ENCODE results near the gene CRHR1. TPM values are rescaled to one million over a fixed set of nuclear protein-coding genes. Genes with fewer than 3 reads are reported as not detected.
"Not testable (repeated sequence)": the region's sequence is repeated elsewhere in the genome, so short reads cannot be mapped to it uniquely, and the experiment has no call there.

Gene CRHR1
- total RNA-seq, 2 experiments from 2014 or later: not detected

DNA sequence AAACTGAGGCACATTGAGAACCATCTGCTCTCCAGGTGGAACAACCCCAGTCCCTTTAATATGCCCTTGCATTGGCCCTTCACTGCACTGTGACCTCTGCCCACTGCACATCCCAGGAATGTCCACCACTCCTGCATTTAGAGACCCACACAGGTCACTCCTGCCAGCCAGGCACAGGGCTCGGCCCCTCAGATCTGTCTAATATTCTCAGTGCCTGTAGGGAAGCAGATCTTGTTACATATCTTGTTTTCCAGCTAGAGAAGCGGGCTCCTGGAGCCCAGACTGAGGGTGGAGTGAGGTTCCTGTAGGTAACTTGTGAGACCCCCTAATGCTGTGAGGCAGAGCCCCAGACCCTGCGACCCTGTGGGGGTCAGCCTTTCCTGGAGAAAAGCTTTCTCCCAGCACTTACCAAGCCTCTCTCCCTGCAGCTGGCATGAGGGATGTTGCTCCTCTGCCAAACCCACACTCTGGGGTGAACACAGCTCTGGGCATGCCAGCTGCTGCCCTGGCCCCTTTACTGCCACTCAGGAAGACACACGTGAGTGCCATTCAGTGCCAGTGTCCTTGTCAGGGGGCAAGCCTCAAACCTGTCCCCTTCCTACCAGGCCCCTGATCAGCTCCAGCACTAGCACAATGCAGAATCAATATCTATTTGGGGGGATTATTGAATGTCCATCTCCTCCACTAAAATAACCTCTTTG lies 40.3 kb upstream of the CRHR1 start:
- peaks cover 26% of the 10 kb centered on the region for H3K27me3 Mint-ChIP-seq
- no peaks in the 10 kb centered on the region for H3K36me3 Mint-ChIP-seq (ENCODE audit: low read depth)
- peaks cover 3% of the 10 kb centered on the region in 2 experiments for H3K27me3 ChIP-seq (ENCODE audit: control insufficient read depth in 1 of 2, insufficient read depth in 2 of 2, low read length in 2 of 2)
- DNase-seq: no peak
- ChIA-PET CTCF (no interaction called here), POLR2A (no interaction called here)
- no peak overlapping the region for H3K27ac ChIP-seq (ENCODE audit: low read depth in 1 of 2, low read length in 2 of 2)
- no peaks in the 10 kb centered on the region for H3K36me3 ChIP-seq (ENCODE audit: insufficient read depth, low read length)
- no peak overlapping the region for H3K27ac Mint-ChIP-seq
- H3K4me1 Mint-ChIP-seq (ENCODE audit: low read depth): no peaks in the 10 kb centered on the region
- H3K4me3 ChIP-seq (ENCODE audit: low read length): no peak overlapping the region
- H3K9me3 Mint-ChIP-seq: no peaks in the 10 kb centered on the region
- H3K4me1 ChIP-seq (ENCODE audit: insufficient read depth, low read length): no peaks in the 10 kb centered on the region
- ATAC-seq (ENCODE audit: poor library complexity): no peak
- peaks cover 0 to 5% of the 10 kb centered on the region in 2 experiments for H3K9me3 ChIP-seq (ENCODE audit: control insufficient read depth in 1 of 2, insufficient read depth in 1 of 2, low read length in 2 of 2)
- no peak for TF ChIP-seq CTCF (IDR thresholded peaks at IDR 0.05)
- H3K4me3 Mint-ChIP-seq: no peak overlapping the region
- intact Hi-C loops (cut with DNase I, micrococcal nuclease): no loop called here

GRCh38 chr17:45744826-45745225 lies 39.3 kb upstream of the CRHR1 start:
- POLR2A ChIA-PET; H3K9me3 ChIP-seq (ENCODE audit: control insufficient read depth in 1 of 2, insufficient read depth in 1 of 2, low read length in 2 of 2); ATAC-seq (ENCODE audit: poor library complexity); H3K4me3 Mint-ChIP-seq; H3K27ac Mint-ChIP-seq; DNase-seq; H3K9me3 Mint-ChIP-seq; H3K27me3 ChIP-seq (ENCODE audit: control insufficient read depth in 1 of 2, insufficient read depth in 2 of 2, low read length in 2 of 2); intact Hi-C loops (cut with DNase I, micrococcal nuclease); H3K36me3 ChIP-seq (ENCODE audit: insufficient read depth, low read length); H3K27ac ChIP-seq (ENCODE audit: low read depth in 1 of 2, low read length in 2 of 2); H3K4me1 Mint-ChIP-seq (ENCODE audit: low read depth); H3K36me3 Mint-ChIP-seq (ENCODE audit: low read depth); H3K4me3 ChIP-seq (ENCODE audit: low read length); H3K4me1 ChIP-seq (ENCODE audit: insufficient read depth, low read length); CTCF ChIA-PET: not testable (repeated sequence)
- H3K27me3 Mint-ChIP-seq: peaks cover 30% of the 10 kb centered on the region

- TF ChIP-seq CTCF (IDR thresholded peaks at IDR 0.05): no peak
- no peaks in the 10 kb centered on the region for H3K9me3 ChIP-seq (ENCODE audit: control insufficient read depth in 1 of 2, insufficient read depth in 1 of 2, low read length in 2 of 2)
- no peaks in the 10 kb centered on the region for H3K9me3 Mint-ChIP-seq
- H3K27ac ChIP-seq (ENCODE audit: low read depth in 1 of 2, low read length in 2 of 2): no peak overlapping the region
- no peak overlapping the region for H3K27ac Mint-ChIP-seq
- H3K36me3 Mint-ChIP-seq (ENCODE audit: low read depth): no peaks in the 10 kb centered on the region
- H3K27me3 Mint-ChIP-seq: peaks cover 37% of the 10 kb centered on the region
- no peak for DNase-seq
- ChIA-PET POLR2A (no interaction called here), CTCF (no interaction called here)
- H3K4me3 Mint-ChIP-seq: no peak overlapping the region
- no peaks in the 10 kb centered on the region for H3K4me1 ChIP-seq (ENCODE audit: insufficient read depth, low read length)
- intact Hi-C loops (cut with DNase I, micrococcal nuclease): no loop called here
- H3K4me3 ChIP-seq (ENCODE audit: low read length): no peak overlapping the region
- peaks cover 3% of the 10 kb centered on the region in 2 experiments for H3K27me3 ChIP-seq (ENCODE audit: control insufficient read depth in 1 of 2, insufficient read depth in 2 of 2, low read length in 2 of 2)
- no peaks in the 10 kb centered on the region for H3K4me1 Mint-ChIP-seq (ENCODE audit: low read depth)
- ATAC-seq (ENCODE audit: poor library complexity): no peak
- no peaks in the 10 kb centered on the region for H3K36me3 ChIP-seq (ENCODE audit: insufficient read depth, low read length)
These were observed 38.3 kb upstream of the CRHR1 start for GRCh38 chr17:45745601-45746494.

All from CD4-positive, alpha-beta T cell (primary cell).